Measurements from ENCODE around the gene MMGT1.
"Not testable (repeated sequence)": the region's sequence is repeated elsewhere in the genome, so short reads cannot be mapped to it uniquely, and the experiment has no call there.

MMGT1 gene

DNA sequence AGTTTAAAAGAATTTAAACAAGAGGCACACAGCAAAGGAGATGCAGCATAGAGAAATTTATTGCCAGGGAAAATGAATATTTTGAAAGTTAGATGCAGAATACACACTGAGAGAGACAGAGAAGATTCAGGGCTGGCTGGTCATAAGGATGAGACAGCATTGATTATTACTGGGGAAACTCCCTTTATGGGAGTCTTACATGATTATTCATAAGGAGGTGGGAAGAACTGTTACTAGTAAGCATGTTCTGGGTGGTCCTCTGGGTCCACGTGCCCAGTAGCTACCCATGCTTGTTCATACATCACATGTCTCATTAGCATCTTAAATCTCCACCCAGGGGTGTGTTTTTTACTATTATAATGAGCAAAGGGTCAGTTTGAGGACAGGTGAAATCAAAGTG, 53.3 kb downstream of the MMGT1 start:
- DNase-seq, result not testable (repeated sequence)

DNA sequence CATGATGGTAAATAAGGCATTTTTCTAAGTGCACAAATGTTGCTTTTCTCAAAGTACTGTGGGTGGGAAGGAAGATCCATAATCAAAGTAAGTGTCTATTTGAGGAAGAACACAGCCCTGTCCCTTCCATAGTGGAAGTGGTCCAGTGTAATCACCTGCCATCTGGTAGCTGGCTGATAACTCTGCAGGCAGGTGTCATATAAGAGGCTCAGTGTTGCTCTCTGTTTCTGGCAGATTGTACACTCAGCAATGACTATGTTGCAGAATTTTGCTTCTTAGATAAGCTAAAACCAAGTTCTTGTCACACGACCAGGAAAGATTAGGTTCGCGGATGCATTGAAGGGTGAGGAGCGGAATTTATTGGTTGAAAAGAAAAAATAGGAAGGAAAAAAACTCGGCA, 59.4 kb downstream of the MMGT1 start:
- DNase-seq, result no peak

All from NCI-H1694 treated with DMSO at 0.1 percent for 48 hours (cell line).